Small intestine (tissue), 16 donors: ENCODE measurements around the gene ARHGAP8. TPM values are rescaled to one million over a fixed set of nuclear protein-coding genes. Genes with fewer than 3 reads are reported as not detected.
A peak's percentile ranks its signal among the peaks of the same experiment; 100 is the strongest.

Source experiments
- DNase-seq, 2 donors: peaks; one replicate each; pipeline versions ENCODE4 v3.0.0 to v3.0.0-alpha.2; 2013
- FAIRE-seq: peaks from 2 replicates; lab custom pipeline; 2012; peaks lifted over from hg19 to GRCh38; lab: Jason Lieb, UNC
- H3K27ac ChIP-seq, 3 donors: one replicate each; pipeline ENCODE4 v1.5.1; 2013; ENCODE audit warnings: low read length in 2 of 3, mild to moderate bottlenecking in 2 of 3, control low read depth in 1 of 3, inconsistent platforms in 1 of 3, low read depth in 1 of 3, moderate library complexity in 1 of 3
- H3K27me3 ChIP-seq, 3 donors: one replicate each; pipeline ENCODE4 v1.6.1; 2013; ENCODE audit warnings: low read length in 3 of 3, inconsistent platforms in 1 of 3; ENCODE audit not compliant: control insufficient read depth in 3 of 3, insufficient read depth in 3 of 3
- H3K36me3 ChIP-seq, 3 donors: one replicate each; pipeline ENCODE4 v1.6.1; 2013; ENCODE audit warnings: low read length in 3 of 3, inconsistent platforms in 1 of 3, low read depth in 1 of 3, mild to moderate bottlenecking in 1 of 3, moderate library complexity in 1 of 3; ENCODE audit not compliant: control insufficient read depth in 3 of 3, insufficient read depth in 2 of 3
- H3K4me1 ChIP-seq, 3 donors: one replicate each; pipeline ENCODE4 v1.6.1; 2013; ENCODE audit warnings: low read length in 2 of 3, inconsistent platforms in 1 of 3, low read depth in 1 of 3, mild to moderate bottlenecking in 1 of 3, moderate library complexity in 1 of 3; ENCODE audit not compliant: control insufficient read depth in 3 of 3, insufficient read depth in 2 of 3
- H3K4me3 ChIP-seq, 3 donors: one replicate each; pipeline ENCODE4 v1.5.1; 2013; ENCODE audit warnings: low read length in 3 of 3, control low read depth in 1 of 3, inconsistent platforms in 1 of 3, low read depth in 1 of 3, mild to moderate bottlenecking in 1 of 3, moderate library complexity in 1 of 3
- H3K9me3 ChIP-seq, 2 donors: one replicate each; pipeline ENCODE4 v1.6.1; 2013; ENCODE audit warnings: low read depth in 1 of 2, low read length in 1 of 2; ENCODE audit not compliant: control insufficient read depth in 2 of 2, insufficient read depth in 1 of 2
- WGBS, 3 donors: extraction: QIAGEN DNeasy Blood & Tissue Kit; methylation state at CpG; one replicate each; pipeline ENCODE4 v1.1.7; 2013; 5-methylcytosine and 5-hydroxymethylcytosine counted together
- long read RNA-seq, 10 donors: transcript quantifications; one replicate each; lab custom pipeline, GENCODE V29; 2026
- polyA plus RNA-seq, 4 donors: library from polyadenylated mRNA; stranded (reverse) in 3 of 4; unstranded in 1 of 4; fragments of 200-250 nt in 3 of 4; fragments of 120-200 nt in 1 of 4; gene quantifications; one replicate each; pipeline versions ENCODE4 v1.2.1 to v1.2.3, GENCODE V29; 2013
- donor health status: healthy with polysubstance abuse.
- donor health status: control.
- donor health status: control.
- donor health status: Bipolar disorder and iron deficiency.
- donor health status: healthy.

ARHGAP8 gene
- 10 to 100 TPM in 2 of 4 donors, 1 to 10 TPM in 2; 1.6 to 20.3 (median 9.3) TPM for polyA plus RNA-seq
- long read RNA-seq, donor 1, partial matches to known transcripts = 0 of 9 reads
- long read RNA-seq, donor 1, other reads (novel, unspliced or antisense) = 0 of 9 reads
- long read RNA-seq, donor 2, partial matches to known transcripts = 0 of 2 reads
- long read RNA-seq, donor 2, other reads (novel, unspliced or antisense) = 0 of 2 reads
- long read RNA-seq, donor 3, partial matches to known transcripts = 0 of 1 reads
- long read RNA-seq, donor 3, other reads (novel, unspliced or antisense) = 0 of 1 reads
- long read RNA-seq, donor 4 = 0 reads
- long read RNA-seq, donor 5, partial matches to known transcripts = 0 of 2 reads
- long read RNA-seq, donor 5, other reads (novel, unspliced or antisense) = 0 of 2 reads
- long read RNA-seq, donor 6, partial matches to known transcripts = 0 of 1 reads
- long read RNA-seq, donor 6, other reads (novel, unspliced or antisense) = 0 of 1 reads
- long read RNA-seq, donor 7 = 0 reads
- long read RNA-seq, donor 8 = 0 reads
- long read RNA-seq, donor 9, partial matches to known transcripts = 0 of 2 reads
- long read RNA-seq, donor 9, other reads (novel, unspliced or antisense) = 0 of 2 reads
- long read RNA-seq, donor 10, partial matches to known transcripts = 0 of 2 reads
- long read RNA-seq, donor 10, other reads (novel, unspliced or antisense) = 0 of 2 reads

- 2 to 5% (median 2%) methylated on average over 32 to 78 of the region's 78 CpGs for WGBS, 3 donors
- H3K36me3 ChIP-seq = no peaks in the 10 kb centered on the region
- H3K27ac ChIP-seq = peak within 1 kb of the TSS in 1 of 3 donors; percentile 70
- DNase-seq = peak; percentile 68 to 86
- peaks cover 0 to 33% (median 2%) of the 10 kb centered on the region in 3 donors for H3K4me1 ChIP-seq
- peaks cover 0 to 3% of the 10 kb centered on the region in 2 donors for H3K9me3 ChIP-seq
- peaks cover 0 to 5% (median 3%) of the 10 kb centered on the region in 3 donors for H3K27me3 ChIP-seq
- H3K4me3 ChIP-seq = peak within 1 kb of the TSS; percentile 48 to 57 (median 49)
- no peak for FAIRE-seq
Observed at GRCh38 chr22:44752285-44753188, at the start of gene ARHGAP8. TSS of gene ARHGAP8 (plus strand) at chr22:44752575. CDS start at chr22:44786528, 33,953 bp downstream.

GRCh38 chr22:44703255-44703870 is 49.0 kb upstream of the ARHGAP8 start:
- peaks cover 0 to 4% of the 10 kb centered on the region in 2 donors for H3K9me3 ChIP-seq
- no peaks in the 10 kb centered on the region for H3K27me3 ChIP-seq
- peaks cover 0 to 28% (median 3%) of the 10 kb centered on the region in 3 donors for H3K36me3 ChIP-seq
- peak overlapping the region; percentile 52 to 85 (median 59) for H3K4me3 ChIP-seq
- FAIRE-seq = no peak
- peak in 1 of 2 donors; percentile 20 for DNase-seq
- peaks cover 3 to 29% (median 6%) of the 10 kb centered on the region in 3 donors for H3K4me1 ChIP-seq
- peak overlapping the region in 2 of 3 donors; percentile 19 to 66 for H3K27ac ChIP-seq
- WGBS, 3 donors = 20 to 49% (median 36%) methylated on average over 23 of the region's 23 CpGs

- H3K27me3 ChIP-seq = no peaks in the 10 kb centered on the region
- no peak overlapping the region for H3K4me3 ChIP-seq
- WGBS, 3 donors = 88 to 94% (median 90%) methylated on average over 13 to 16 of the region's 16 CpGs
- peaks cover 3 to 19% (median 10%) of the 10 kb centered on the region in 3 donors for H3K4me1 ChIP-seq
- peaks cover 0 to 4% of the 10 kb centered on the region in 2 donors for H3K9me3 ChIP-seq
- H3K27ac ChIP-seq = no peak overlapping the region
- FAIRE-seq = no peak
- peaks cover 0 to 29% (median 3%) of the 10 kb centered on the region in 3 donors for H3K36me3 ChIP-seq
- no peak for DNase-seq
Observed at GRCh38 chr22:44704159-44705021, 48.0 kb upstream of the ARHGAP8 start.

GRCh38 chr22:44705022-44705297 is 47.4 kb upstream of the ARHGAP8 start:
- no peak for DNase-seq
- Histone ChIP-seq H3K4me1 (peaks cover 3 to 19% (median 13%) of the 10 kb centered on the region in 3 donors), H3K9me3 (peaks cover 0 to 4% of the 10 kb centered on the region in 2 donors), H3K4me3 (no peak overlapping the region), H3K27ac (no peak overlapping the region), H3K36me3 (peaks cover 0 to 31% (median 3%) of the 10 kb centered on the region in 3 donors), H3K27me3 (no peaks in the 10 kb centered on the region)
- FAIRE-seq = no peak
- 79 to 85% (median 85%) methylated on average over 4 of the region's 4 CpGs for WGBS, 3 donors

- peaks cover 13 to 33% (median 23%) of the 10 kb centered on the region in 3 donors for H3K4me1 ChIP-seq
- H3K27ac ChIP-seq = no peak overlapping the region
- H3K36me3 ChIP-seq = peaks cover 0 to 34% (median 3%) of the 10 kb centered on the region in 3 donors
- H3K4me3 ChIP-seq = no peak overlapping the region
- DNase-seq (no peak), FAIRE-seq (no peak)
- H3K27me3 ChIP-seq = no peaks in the 10 kb centered on the region
- peaks cover 0 to 4% of the 10 kb centered on the region in 2 donors for H3K9me3 ChIP-seq
- 76 to 88% (median 84%) methylated on average over 8 of the region's 8 CpGs for WGBS, 3 donors
Observed at GRCh38 chr22:44706488-44706887, 45.9 kb upstream of the ARHGAP8 start.

GRCh38 chr22:44707178-44707577 is 45.2 kb upstream of the ARHGAP8 start:
- peaks cover 0 to 4% of the 10 kb centered on the region in 2 donors for H3K9me3 ChIP-seq
- H3K36me3 ChIP-seq = peaks cover 0 to 40% (median 3%) of the 10 kb centered on the region in 3 donors
- peaks cover 16 to 35% (median 24%) of the 10 kb centered on the region in 3 donors for H3K4me1 ChIP-seq
- H3K27ac ChIP-seq = no peak overlapping the region
- H3K4me3 ChIP-seq = no peak overlapping the region
- WGBS, 3 donors = 55 to 80% (median 63%) methylated on average over 8 to 10 of the region's 10 CpGs
- DNase-seq = no peak
- H3K27me3 ChIP-seq = no peaks in the 10 kb centered on the region
- FAIRE-seq = no peak

GRCh38 chr22:44707752-44708151 is 44.6 kb upstream of the ARHGAP8 start:
- Histone ChIP-seq H3K27ac (no peak overlapping the region), H3K4me1 (peaks cover 16 to 34% (median 24%) of the 10 kb centered on the region in 3 donors), H3K4me3 (no peak overlapping the region), H3K36me3 (peaks cover 0 to 46% (median 3%) of the 10 kb centered on the region in 3 donors), H3K27me3 (no peaks in the 10 kb centered on the region), H3K9me3 (peaks cover 0 to 4% of the 10 kb centered on the region in 2 donors)
- no peak for FAIRE-seq
- DNase-seq = no peak
- WGBS, 3 donors = 86 to 94% (median 94%) methylated on average over 11 of the region's 11 CpGs
